Measurements from ENCODE around the gene AATK. TPM values are rescaled to one million over a fixed set of nuclear protein-coding genes. Genes with fewer than 3 reads are reported as not detected.
"Not testable (repeated sequence)": the region's sequence is repeated elsewhere in the genome, so short reads cannot be mapped to it uniquely, and the experiment has no call there.

Gene AATK
- total RNA-seq, 1 donor from 2014 or later: 0.20 TPM

DNA sequence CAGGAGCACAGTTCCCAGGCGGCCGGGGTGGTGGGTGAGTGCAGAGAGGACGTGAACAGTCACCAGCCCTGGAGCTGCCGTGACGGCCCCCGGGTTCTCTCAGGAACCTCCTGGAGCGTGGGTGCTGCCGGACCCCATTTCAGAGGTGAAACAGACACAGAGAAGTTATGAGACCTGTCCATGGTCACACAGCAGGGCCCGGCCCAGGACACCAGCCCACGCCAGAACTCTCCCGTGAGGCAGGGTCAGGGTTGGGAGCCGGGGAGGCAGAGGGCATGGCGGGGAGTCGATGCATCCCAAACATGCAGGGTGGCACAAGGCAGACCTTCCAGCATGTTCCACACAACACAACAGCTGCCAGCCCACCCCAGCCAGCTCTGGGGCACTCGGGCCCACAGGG lies 4.5 kb downstream of the AATK start:
- DNase-seq (ENCODE audit: low read depth): no peak

DNA sequence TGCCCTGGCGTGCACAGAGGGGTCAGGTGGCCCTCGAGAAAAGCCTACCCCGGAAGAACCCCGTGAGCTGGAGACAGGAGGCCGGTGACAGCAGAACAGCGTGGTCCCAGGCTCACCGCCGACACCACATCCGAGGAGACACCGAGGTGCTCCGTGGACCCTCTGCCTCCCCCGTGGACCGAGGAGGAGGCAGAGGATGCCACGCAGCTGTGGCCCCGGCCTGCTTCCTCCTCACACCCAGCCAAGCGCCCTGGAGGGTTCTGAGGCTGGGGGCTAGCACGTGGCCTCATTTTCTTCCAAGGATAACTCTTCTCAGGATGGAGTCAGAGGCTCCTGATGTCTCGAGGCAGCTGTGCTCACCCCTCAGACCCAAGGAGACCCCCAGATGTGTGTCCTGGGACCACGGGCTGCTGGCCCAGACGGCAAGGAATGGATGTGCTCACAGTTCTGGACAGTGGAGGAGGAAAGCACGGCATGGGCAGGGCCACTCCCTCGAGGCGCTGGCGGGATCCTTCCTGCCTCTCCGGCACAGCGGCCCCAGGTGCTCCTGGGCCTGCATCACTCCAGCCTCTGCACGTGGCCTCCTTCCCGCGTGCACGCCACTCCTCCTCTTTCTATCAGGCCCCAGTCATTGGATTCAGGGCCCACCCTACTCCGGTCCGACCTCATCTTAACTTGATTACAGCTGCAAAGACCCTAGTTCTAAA lies 5.1 kb downstream of the AATK start:
- no peak for DNase-seq (ENCODE audit: low read depth)

DNA sequence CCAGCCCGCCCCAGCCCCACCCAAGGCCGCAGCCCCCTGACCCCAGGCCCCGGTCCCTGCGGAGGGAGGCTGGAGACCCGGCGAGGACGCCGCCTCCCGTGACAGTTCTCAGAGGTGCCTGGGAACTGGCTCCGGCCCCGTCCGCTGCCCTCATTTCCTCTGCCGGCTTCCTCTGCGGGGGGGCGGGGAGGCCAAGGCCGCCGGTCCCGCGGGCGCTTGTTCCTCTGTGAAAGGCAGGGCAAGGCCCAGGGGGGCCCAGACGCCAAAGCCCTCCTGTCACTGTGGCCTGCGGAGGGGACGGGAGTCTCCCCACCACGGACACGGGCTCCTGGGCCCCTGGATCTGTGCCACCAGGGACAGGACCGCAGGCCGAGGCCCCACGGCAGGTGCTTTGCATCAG lies 5.7 kb downstream of the AATK start:
- DNase-seq (ENCODE audit: low read depth): no peak

DNA sequence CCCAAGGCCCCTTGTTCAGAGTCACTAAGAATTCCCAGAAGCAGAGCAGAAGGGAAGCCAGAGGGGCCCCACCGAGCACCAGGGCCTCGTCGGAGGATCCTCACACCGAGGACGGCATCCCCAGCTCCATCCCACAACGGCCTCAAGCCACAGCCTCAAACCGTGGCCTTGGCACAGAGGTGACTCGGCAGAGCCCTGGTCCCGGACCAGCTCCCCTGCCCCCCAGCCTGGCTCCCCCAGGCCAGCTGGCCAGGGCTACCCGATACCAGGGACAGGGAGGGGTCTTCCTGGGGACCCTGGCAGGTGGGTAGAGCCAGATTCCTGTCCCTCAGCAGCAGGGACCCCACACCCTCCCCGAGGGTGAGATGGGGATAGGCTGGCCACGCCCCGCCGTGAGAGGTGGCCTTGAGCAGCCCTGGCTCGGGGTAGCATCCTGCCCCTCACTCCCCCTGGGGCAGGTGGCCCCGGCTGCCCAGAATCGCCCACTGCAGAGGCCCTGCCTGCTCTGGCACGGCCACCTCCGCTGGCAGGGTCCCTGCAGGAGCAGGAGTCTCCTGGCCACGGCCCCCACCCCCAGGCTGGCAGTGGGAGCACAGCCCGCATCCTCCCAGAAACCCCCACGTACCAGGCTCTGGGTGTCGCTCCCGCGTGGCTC lies 6.3 kb downstream of the AATK start:
- DNase-seq (ENCODE audit: low read depth): no peak

DNA sequence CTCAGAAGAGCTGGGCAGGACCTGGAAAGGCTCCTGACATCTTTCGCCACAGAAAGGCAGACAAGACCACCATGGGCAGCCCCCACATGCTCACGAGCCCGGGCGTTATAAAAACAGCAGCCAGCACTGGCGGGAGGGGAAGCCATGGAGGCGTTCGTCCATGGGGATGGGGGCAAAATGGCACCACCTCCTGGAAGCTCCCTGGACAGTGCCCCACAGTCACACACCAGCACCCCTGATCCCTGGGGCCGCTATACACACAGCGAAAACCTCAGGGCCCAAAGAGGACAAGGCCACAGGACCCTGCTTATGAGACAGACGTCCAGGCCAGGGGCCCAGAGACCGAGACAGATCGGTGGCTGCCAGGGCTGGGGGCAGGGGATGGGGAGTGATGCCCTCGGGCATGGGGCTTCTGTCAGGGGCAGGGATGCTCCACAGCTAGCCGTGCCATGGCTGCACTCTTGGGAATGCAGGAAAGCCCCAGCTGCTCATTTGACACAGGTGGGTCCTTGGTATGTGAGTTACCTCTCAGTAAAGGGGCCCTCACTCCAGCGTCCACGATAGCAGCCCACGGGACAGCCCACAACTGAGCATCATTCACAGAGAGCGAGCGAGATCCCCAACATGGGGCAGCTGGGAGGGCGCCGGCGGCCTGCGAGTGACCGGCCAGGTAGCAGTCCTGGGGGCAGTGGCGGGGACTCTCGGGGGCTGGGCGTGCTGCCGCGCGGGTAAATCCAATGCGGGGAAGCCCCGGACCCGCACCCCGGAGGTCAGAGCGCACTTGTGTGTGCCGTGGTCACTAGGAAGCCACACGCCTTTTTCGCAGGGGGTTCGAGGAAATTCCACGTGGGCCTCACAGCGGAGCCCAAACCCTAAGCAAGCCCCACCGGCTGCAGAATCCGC lies 7.1 kb downstream of the AATK start:
- DNase-seq (ENCODE audit: low read depth): no peak

DNA sequence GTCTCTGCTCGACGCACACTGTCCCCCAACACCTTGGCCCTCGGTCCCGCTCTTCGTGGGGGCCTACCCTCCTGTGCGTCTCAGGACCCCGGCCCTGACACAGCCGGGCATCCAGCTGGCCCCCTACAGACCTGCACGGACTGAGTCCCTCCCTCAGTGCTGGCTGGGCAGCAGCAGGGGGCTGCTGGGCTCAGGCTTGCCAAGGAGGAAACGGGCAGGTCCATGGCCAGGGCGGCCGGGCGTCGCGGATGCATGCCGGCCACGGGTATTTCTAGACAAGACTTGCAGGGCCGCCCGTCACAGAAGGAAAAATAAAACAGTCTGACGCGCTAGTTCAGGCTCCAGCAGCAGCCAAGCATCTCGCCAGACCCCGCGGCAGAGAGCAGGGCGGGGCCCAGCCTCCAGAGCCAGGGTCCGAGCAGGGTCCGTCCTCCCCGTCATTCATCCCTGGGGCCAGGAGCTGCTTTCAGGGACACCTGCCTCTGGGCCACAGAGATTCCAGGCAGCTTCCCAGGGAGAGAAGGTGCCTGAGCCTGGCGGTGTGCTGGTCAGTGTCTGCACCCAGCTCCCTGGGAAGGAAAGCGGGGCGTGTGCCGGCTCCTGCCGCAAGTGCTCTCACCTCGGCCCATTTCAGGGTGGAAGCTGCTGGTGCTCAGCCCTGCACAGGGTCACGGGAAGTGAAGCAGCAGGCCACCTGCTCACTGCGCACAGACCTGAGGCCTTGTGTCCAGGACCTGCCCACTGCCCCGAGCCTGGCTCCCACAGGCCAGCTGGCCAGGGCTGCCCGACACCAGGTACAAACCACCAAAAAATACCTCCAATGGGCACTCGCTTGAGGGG lies 8.0 kb downstream of the AATK start:
- no peak for DNase-seq (ENCODE audit: low read depth)

DNA sequence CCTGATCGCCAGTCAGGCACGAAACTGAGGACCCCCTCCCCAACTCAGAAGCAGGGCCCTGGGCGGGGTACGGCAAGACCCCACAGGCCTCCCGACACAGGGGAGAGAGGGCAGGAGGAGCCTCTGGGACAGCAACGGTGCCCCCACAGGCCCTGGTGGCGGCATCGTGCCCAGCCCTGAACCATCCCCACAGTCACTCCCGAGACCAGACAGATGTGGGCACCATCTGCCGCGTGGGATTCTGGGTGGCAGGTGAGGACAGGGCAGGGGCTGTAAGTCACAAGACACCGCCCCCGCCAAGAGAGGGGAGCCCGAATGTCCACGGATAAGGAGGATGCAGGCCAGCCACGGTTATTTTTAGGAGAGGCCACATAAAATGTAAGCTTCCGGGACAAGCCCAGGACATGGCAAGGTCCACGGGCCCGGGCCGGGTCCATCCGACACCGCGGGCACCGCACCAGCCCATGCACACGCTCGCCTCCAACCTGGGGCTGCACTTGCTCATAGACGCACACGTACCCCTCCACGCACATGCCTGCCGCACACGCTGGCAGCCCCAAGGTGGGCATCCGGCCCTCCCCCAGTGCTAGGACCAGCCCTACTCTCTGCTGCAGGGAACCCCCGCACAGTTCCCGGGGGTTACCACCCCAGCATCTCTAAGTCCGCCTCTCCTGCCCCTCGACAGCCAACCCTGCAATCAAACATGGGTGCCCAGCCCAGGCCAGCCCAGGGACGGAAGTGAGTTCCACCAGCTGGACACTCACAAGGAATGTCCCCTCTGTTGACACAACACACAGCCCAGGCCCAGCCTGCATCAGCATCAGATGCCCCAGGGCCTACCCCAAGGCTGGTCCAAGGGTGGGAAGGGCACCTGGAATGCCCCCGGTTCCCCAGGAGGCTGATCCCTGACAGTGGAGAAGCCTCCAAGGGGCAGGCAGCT lies 8.9 kb downstream of the AATK start:
- no peak for DNase-seq (ENCODE audit: low read depth)

DNA sequence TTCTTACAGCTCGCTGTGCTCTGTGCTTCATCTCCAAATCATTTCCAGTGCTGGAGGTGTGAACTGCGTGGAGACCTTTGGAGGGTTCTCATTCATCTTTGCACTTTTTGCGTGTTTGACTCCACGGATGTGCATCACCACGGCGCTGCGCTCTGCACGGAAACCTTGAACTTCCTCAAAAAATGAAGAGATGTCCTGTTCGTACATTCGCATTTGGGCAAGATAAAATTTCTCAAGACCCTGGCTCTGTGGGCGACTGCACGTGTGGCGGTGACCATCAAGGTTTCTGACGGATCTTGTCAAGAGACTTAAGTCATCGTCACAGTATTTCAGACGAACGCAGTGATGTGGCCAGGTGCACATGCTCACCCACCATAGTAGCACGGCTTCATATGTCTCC lies 11.1 kb downstream of the AATK start:
- DNase-seq (ENCODE audit: low read depth): no peak

DNA sequence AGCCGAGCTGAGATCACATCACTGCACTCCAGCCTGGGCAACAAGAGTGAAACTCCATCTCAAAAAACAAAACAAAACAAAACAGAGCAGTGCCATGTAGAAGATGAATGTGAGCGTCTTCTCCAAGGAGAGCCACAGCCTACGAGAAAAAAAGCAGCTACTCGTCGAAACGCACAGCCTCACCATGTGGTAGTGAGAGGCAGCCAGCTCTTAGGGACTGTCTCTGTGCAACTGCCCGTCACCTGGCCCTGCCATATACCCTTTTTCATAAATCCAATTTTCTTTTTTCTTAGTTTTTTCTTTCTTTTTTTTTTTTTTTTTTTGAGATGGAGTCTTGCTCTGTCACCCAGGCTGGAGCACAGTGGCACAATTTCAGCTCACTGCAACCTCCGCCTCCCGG lies 12.0 kb downstream of the AATK start:
- not testable (repeated sequence) for DNase-seq (ENCODE audit: low read depth)

DNA sequence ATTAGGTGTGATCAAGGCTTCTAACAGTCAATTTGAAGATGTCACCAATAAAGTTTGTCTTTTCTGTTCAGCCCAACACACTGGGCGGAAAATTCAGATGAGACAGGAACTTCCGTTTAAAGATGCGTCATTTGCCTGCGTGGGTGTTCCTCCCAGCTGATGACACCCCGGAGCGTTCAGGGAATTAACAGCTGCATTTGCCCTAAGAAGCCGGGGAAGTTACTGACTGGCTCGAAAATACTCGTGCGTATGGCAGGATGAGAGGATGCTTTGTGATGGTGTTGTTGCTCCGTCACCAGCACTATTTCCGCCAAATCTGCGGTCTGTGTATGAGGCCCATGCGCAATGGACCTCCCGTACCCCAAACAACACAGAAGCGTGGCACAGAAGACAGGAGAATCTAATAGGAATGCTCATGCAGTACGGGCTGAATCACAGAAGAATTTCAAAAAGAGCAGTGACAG lies 12.6 kb downstream of the AATK start:
- DNase-seq (ENCODE audit: low read depth): no peak

DNA sequence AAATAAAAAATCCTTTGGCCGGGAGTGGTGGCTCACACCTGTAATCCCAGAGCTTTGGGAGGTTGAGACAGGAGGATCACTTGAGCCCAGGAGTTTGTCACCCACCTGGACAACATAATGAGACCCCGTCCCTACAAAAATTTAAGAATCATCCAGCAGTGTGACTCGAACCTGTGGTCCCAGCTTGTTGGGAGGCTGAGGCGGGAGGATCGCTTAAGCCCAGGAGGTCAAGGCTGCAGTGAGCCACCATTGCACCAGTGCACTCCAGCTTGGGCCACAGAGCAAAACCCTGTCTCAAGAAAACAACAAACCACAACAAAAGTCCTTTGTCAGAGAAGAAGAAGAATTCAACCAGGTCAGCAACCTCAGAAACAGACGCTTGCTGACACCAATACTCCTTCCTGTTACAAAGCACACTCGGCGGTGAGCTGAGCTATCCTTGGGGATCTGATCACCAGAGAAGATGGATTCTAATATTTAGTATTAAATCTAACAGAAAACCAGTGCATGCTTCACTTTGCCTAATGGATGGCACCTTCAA lies 13.7 kb downstream of the AATK start:
- DNase-seq (ENCODE audit: low read depth): no peak

DNA sequence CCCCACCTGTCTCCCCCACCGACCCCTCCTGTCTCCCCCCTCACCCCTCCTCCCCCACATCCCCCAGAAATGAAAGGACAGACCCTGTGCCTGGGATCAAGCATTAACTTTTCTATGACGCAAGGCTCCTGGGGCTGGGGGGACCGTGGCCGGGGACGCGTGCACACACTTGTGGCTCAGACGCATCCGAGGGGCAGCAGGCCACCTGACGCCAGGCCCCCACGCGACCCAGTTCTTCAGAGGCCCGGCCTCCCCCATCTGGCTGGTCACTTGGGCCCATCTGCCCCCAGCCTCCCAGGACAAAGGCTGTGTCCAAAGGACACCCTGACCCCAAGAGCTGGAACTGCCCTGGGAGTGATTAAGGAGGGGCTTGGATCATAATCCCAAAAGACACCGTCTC lies 14.7 kb downstream of the AATK start:
- no peak for DNase-seq (ENCODE audit: low read depth)

DNA sequence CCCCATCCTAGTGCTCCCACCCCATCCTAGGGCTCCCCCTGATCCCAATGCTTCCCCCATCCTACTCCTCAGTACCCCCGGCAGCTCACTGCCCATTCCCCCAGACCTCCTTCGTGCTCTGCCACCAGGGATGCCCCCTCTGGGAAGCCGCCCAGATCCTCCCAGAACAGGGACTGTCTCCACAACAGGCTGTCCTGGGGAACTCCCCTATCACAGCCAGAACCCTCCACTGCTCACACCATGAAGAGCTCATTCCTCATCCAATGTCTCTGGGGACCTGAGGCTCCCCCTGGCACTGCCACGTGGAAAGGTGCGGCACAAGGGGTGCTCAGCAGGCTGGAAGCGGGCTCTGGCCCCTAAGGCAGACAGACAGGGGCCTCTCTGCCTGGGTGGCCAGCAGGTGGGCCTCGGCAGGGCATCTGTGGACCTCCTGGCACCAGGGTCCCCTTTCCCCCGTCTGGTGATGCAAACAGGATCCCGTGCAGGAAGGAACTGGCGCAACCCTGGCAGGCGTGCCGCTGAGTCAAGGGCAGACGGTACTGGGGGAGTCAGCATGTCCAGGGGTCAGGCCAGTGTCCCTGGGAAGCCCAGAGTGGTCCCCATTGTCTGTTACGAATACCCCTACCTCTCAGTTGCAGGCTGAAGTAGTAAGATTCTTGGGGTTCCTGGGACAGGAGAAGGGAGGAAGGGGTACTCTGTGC lies 15.5 kb downstream of the AATK start:
- DNase-seq (ENCODE audit: low read depth): no peak

DNA sequence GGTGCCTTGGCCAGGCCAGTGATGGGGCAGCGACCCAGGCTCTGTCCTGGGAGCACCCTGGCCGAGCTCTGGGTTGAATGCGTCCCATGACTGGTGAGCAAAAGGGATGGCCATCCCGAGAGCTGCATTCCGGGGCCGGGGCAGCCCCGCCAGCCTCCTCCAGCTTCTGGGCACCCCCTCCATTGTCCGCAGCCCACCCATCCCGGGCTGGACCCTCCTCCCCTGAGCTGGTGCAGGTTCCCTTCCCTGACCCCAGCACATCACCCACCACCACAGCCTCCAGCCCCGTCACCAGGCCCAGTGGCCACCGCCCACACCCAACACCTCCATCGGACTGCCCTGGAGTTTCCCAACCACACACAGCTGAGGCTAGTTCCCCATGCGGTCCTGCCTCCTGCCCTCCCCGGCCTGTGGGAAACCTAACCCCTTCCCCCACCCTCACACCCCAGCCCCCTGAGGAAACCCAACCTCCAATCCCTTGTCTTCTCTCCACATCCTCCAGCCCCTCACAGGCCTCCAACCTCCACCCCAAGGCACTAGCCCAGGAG lies 17.0 kb downstream of the AATK start:
- DNase-seq (ENCODE audit: low read depth): no peak

DNA sequence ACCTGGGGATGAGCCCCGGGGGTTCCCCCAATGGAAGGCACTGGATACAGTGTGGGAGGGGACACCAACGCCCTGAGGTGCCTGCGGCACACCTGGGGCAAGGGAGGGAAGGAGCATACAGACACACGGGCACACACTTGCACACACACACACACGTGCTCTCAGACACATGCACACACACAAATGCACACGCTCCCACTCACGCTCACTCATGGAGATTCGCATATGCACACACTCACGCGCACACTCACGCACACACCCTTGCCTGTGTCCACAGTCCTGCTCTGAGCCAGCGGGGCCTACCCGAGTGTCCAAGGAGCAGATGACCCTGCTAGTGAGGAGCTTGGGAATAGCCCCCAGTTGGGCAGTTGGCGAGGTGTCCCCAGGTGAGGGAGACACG lies 17.4 kb downstream of the AATK start:
- DNase-seq (ENCODE audit: low read depth): no peak

DNA sequence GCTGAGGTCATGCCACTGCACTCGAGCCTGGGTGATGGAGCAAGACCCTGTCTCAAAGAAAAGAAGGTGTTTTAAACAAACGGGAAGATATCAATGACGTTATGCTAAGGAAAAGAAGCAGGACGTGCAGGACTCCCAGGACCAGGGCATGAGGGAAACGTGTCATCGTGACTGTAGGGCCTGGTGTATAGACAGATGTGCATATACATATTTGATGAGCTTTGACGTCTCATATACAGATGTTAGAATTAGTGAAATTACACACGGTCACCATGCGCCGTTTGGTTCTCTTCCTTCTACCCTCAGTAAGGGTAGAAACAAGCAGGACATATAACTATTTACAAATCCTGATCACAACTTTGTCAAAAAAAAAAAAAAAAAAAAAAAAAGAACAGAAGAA lies 18.3 kb downstream of the AATK start:
- DNase-seq (ENCODE audit: low read depth): no peak

DNA sequence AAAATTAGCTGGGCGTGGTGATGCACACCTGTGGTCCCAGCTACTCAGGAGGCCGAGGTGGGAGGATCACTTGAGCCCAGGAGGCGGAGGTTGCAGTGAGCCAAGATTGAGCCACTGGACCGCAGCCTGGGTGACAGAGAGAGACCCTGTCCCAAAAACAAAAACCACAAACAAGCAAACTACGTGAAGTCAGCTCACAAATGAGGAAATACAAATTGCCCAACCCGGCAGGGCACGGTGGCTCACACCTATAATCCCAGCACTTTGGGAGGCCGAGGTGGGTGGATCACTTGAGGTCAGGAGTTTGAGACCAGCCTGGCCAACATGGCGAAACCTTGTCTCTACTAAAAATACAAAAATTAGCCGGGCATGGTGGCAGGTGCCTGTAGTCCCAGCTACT lies 19.8 kb downstream of the AATK start:
- not testable (repeated sequence) for DNase-seq (ENCODE audit: low read depth)

DNA sequence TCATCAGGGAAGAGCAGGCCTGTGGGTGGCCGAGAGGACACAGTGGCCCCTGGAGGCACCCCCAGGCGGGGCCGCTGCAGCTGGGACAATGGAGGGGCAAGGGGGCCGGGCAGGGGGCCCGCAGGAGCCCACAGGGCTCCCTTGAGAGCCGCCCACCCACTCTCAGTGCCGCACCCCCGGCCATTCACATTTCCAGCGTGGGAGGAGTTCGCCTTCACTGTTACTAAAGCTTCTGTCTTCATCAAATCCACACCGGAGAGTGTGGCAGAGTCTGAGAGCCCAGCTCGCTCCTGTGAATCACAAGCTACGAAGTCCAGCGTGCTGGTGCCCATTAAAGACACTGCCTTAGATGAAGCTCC lies 21.6 kb downstream of the AATK start:
- DNase-seq (ENCODE audit: low read depth): no peak

DNA sequence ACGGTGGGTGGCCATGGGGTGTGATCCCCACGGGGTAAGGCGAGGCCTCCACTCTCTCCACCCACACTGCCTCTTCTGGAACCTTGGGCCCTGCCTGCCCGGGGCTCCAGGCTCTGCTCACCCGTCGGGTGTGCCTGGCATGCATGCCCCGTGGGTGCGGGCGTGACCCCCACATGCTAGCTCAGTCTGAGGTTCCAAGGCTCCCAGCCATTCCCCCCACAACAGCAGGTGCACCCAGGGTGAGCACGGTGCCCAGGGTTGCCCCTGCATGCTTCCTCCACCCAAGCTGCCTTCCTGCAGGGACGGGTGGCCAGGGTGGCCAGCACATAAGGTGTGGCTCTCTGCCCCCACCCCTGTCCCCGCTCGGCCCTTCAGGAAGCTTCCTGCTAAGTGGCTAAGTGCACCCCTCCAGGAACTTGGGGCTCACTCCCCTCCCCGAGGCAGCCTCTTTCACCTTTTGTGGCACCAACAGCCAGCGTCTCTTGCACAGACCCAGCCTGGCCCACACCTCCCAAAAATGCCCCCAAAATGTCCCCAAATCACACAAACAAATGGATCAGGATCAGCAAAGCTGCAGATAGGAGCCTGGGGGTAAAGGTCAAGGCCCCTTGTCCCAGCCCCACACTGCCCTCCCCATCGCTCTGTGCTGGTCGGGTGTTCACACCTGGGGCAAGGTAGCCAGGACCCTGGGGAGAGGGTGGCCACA lies 22.2 kb downstream of the AATK start:
- no peak for DNase-seq (ENCODE audit: low read depth)
